Brain microvascular endothelial cell (primary cell): Measurements from ENCODE around the gene RASSF1.
A peak's percentile ranks its signal among the peaks of the same experiment; 100 is the strongest.

Source experiments
- DNase-seq: peaks from one replicate; pipeline ENCODE4 v3.0.0-alpha.2; 2020
- H3K27ac ChIP-seq: fragments of 250-450 bp; sonication (Bioruptor Pico); 2 replicates; pipeline ENCODE4 v1.5.1; 2020; ENCODE audit warnings: mild to moderate bottlenecking, moderate library complexity
- H3K27me3 ChIP-seq: fragments of 250-450 bp; sonication (Bioruptor Pico); replicated peaks from 2 replicates; pipeline ENCODE4 v1.5.1; 2020; ENCODE audit warnings: mild to moderate bottlenecking
- H3K36me3 ChIP-seq: fragments of 250-450 bp; sonication (Bioruptor Pico); replicated peaks from 2 replicates; pipeline ENCODE4 v1.5.1; 2020; ENCODE audit warnings: mild to moderate bottlenecking
- H3K4me3 ChIP-seq: 2 replicates; pipeline ENCODE4 v1.5.1; 2011; ENCODE audit warnings: low read depth, mild to moderate bottlenecking, control low read depth, low read length, moderate library complexity
- in situ Hi-C: cut with HindIII; loops from 2 replicates; pipeline ENCODE4 v1.10.0; 2017; ENCODE audit warnings: low sequenced_read_pairs, low pct_ligation_motif_present
- TF ChIP-seq, protein P1 (sequence below): IDR thresholded peaks from 2 replicates; pipeline ENCODE4 v1.5.1; 2011; ENCODE audit warnings: low read depth, mild to moderate bottlenecking, moderate library complexity, low read length, control low read depth, inconsistent platforms; ENCODE audit errors: missing control alignments

RASSF1 gene

DNA sequence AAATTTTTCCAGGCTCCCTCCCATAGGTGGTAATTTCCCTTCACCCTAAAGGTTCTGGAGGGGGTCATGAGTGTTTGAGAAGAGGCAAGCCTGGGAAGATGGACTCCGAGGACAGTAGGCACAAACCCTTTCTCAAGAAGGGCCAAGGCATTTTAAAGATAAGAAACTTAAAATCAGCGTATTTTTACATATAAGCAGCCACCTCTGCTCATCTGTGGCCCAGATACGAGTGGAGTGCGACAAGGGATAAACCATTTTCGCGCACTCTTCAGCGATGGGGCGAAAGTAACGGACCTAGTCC, 539 bp downstream of the RASSF1 start:
- H3K27ac ChIP-seq, result peak overlapping the region; percentile 45

DNA sequence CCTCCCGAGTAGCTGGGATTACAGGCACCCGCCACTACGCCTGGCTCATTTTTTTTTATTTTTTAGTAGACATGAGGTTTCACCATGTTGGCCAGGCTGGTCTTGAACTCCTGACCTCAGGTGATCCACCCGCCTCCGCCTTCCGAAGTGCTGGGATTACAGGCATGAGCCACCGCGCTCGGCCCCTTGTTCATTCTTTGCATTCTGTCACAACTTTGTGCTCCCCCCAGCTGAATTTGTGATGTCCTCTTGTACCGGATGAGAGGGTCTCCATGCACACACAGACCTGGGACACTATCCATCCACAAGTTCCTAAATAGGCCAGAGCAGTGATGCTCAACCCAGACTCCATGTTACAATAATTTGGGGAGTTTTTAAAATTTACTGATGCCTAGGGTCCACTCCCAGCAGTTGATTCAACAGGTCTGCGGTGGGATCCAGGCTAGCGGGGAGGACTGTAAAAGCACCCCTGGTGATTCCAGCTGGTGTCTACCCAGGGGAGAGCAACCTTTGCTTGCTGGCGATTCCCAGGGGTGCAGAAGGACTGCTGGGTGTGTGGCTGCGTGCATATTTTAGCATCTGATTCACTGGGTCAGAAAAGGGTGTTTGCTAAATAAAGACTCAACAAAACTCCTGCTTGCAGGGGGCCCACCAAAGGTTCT, 1.0 kb downstream of the RASSF1 start:
- Histone ChIP-seq H3K4me3 (peak overlapping the region; percentile 57), H3K27me3 (no peaks in the 10 kb centered on the region), H3K27ac (peak overlapping the region; percentile 45), H3K36me3 (no peaks in the 10 kb centered on the region)
- in situ Hi-C loops, result no loop called here
- peak; percentile 63 for DNase-seq
- TF ChIP-seq, protein P1, sequence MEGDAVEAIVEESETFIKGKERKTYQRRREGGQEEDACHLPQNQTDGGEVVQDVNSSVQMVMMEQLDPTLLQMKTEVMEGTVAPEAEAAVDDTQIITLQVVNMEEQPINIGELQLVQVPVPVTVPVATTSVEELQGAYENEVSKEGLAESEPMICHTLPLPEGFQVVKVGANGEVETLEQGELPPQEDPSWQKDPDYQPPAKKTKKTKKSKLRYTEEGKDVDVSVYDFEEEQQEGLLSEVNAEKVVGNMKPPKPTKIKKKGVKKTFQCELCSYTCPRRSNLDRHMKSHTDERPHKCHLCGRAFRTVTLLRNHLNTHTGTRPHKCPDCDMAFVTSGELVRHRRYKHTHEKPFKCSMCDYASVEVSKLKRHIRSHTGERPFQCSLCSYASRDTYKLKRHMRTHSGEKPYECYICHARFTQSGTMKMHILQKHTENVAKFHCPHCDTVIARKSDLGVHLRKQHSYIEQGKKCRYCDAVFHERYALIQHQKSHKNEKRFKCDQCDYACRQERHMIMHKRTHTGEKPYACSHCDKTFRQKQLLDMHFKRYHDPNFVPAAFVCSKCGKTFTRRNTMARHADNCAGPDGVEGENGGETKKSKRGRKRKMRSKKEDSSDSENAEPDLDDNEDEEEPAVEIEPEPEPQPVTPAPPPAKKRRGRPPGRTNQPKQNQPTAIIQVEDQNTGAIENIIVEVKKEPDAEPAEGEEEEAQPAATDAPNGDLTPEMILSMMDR, result no peak

More for the DNA sequence above, 539 bp downstream of the RASSF1 start:
- no peaks in the 10 kb centered on the region for H3K36me3 ChIP-seq
- TF ChIP-seq, protein P1, result no peak
- no peak for DNase-seq
- H3K27me3 ChIP-seq, result no peaks in the 10 kb centered on the region
- in situ Hi-C loops, result no loop called here
- H3K4me3 ChIP-seq, result peak overlapping the region; percentile 57

GRCh38 chr3:50338965-50339364, 1.7 kb downstream of the RASSF1 start:
- TF ChIP-seq, protein P1, result no peak
- no peaks in the 10 kb centered on the region for H3K27me3 ChIP-seq
- in situ Hi-C loops, result no loop called here
- H3K36me3 ChIP-seq, result no peaks in the 10 kb centered on the region
- no peak overlapping the region for H3K4me3 ChIP-seq
- DNase-seq, result no peak
- H3K27ac ChIP-seq, result no peak overlapping the region

DNA sequence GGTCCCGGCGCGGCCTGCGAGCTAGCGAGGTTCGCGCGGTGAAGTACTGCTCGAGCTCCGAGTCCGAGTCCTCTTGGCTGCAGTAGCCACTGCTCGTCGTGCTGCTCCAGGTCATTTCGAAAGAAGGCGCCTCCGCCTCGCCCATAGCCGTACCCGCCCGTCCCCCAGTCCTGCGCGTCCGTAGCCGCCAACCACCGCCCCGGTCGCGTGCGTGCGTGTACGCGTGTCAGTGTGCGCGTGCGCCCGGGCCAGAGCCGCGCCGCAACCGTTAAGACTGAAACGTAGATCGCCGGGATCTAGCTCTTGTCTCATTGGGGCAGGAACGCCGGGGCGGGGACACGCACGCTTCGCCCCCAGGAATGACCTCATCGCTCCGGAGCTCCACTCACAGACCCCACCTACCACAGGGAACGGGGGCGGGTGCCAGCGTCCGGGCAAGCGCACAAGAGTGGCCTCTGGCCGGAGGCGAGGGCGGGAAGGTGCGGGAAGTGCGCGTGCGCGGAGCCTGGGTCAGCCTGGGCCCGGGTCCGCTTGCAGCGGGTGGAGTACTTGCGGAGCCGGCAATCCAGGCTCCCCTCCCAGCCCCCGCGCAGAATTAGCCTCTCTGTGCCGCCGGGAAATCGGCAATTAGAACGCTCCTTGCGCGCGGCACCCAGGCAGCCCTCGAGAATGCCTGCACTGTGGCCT, 3.3 kb downstream of the RASSF1 start:
- Histone ChIP-seq H3K4me3 (peak overlapping the region; percentile 79), H3K36me3 (no peaks in the 10 kb centered on the region), H3K27me3 (no peaks in the 10 kb centered on the region), H3K27ac (peak overlapping the region; percentile 94)
- peak; percentile 100 for DNase-seq
- in situ Hi-C loops, result no loop called here
- TF ChIP-seq, protein P1, result no peak

DNA sequence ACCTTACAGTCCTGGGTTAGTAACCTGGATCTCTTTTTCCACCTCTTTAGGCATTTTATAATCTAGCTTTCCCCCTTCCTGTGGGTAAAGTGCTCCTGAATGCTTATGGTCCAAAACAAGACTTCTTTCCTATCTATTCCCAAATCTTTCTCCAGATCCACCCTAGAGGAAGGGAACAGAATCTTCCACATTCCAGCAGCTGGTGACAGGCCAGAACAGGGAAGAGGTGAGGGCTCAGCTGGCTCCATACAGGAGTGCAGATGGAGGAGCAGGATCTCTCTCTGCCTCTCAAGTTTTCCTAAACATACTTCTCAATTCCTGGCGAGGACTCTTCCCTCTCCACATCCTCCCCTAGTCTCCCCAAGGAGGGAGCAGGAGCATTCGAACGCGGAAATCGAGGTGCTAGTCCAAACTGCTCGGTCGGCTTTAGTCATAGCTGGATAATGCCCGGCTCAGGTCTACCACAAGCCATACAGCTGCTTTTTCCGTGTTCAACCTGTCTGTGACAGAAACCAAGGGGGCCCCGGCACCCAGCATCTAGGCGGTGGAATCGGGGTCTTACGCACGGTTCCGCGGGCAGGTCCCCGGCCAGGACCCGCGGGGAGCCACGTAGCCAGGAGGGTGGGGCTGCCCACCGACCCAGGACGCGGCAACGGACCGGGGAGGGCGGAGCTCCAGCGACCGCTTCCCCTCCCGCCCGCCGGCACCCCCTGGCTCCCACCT, 4.0 kb downstream of the RASSF1 start:
- H3K27me3 ChIP-seq, result no peaks in the 10 kb centered on the region
- no peak for DNase-seq
- peak overlapping the region; percentile 94 for H3K27ac ChIP-seq
- in situ Hi-C loops, result no loop called here
- peaks cover 3% of the 10 kb centered on the region for H3K36me3 ChIP-seq
- TF ChIP-seq, protein P1, result peak; percentile 1
- H3K4me3 ChIP-seq, result peak overlapping the region; percentile 79
